HepG2 (cell line): ENCODE measurements around the gene PLXND1.

Experiments used
- CTCF ChIP-seq: sonication (generic); formaldehyde crosslinking; IDR thresholded peaks from 2 replicates; pipeline ENCODE4 v1.5.0; 2020; ENCODE audit warnings: mild to moderate bottlenecking, missing genetic modification reagents, moderate library complexity
- EP300 ChIP-seq, 3 experiments: sonication (generic) in 1 of 3; formaldehyde crosslinking in 1 of 3; IDR thresholded peaks; 2 replicates each; pipeline versions ENCODE4 v1.5.1 to v1.6.1; 2011 to 2020; ENCODE audit warnings: low read depth in 2 of 3, low read length in 2 of 3, borderline replicate concordance in 1 of 3, improper control_type of control experiment in 1 of 3, mild to moderate bottlenecking in 1 of 3, missing genetic modification reagents in 1 of 3, moderate library complexity in 1 of 3
- EZH2 ChIP-seq: conservative IDR thresholded peaks from 2 replicates; pipeline ENCODE4 v1.6.1; 2012; ENCODE audit warnings: mild to moderate bottlenecking, low read depth, low read length, moderate library complexity
- FOXP1 ChIP-seq, 2 experiments: fragments of 450-650 bp in 1 of 2; IDR thresholded peaks; 2 replicates each; pipeline ENCODE4 v1.6.1; 2017 to 2018; ENCODE audit warnings: antibody characterized with exemption in 1 of 2
- NCOA1 ChIP-seq: sonication (generic); formaldehyde crosslinking; IDR thresholded peaks from 2 replicates; pipeline ENCODE4 v1.9.0; 2021; ENCODE audit warnings: missing genetic modification reagents
- NFE2L1 ChIP-seq: sonication (generic); formaldehyde crosslinking; IDR thresholded peaks from 2 replicates; pipeline ENCODE4 v1.4.0; 2020; ENCODE audit warnings: missing genetic modification reagents, mild to moderate bottlenecking, borderline replicate concordance
- NR2F1 ChIP-seq, 2 experiments: fragments of 450-650 bp in 1 of 2; formaldehyde crosslinking in 1 of 2; IDR thresholded peaks; 2 replicates each; pipeline versions ENCODE4 v1.5.0 to v1.6.1; 2016 to 2020; ENCODE audit warnings: mild to moderate bottlenecking in 1 of 2, missing compliant biosample characterization in 1 of 2, missing genetic modification reagents in 1 of 2, moderate library complexity in 1 of 2
- TFDP1 ChIP-seq: IDR thresholded peaks from 2 replicates; pipeline ENCODE4 v1.6.1; 2016; ENCODE audit warnings: missing compliant biosample characterization, missing genetic modification reagents, borderline replicate concordance
- YY1 ChIP-seq: IDR thresholded peaks from 2 replicates; pipeline ENCODE4 v1.6.1; 2011; ENCODE audit warnings: low read length, low read depth, moderate library complexity, mild to moderate bottlenecking; ENCODE audit not compliant: insufficient read depth, insufficient replicate concordance
- ZKSCAN8 ChIP-seq: IDR thresholded peaks from 2 replicates; pipeline ENCODE4 v1.6.1; 2016; ENCODE audit warnings: borderline replicate concordance, missing genetic modification reagents, missing compliant biosample characterization
- ZNF432 ChIP-seq: sonication (generic); formaldehyde crosslinking; IDR thresholded peaks from 2 replicates; pipeline ENCODE4 v1.5.0; 2020; ENCODE audit warnings: missing genetic modification reagents, mild to moderate bottlenecking, borderline replicate concordance
- ZNF501 ChIP-seq: sonication (generic); formaldehyde crosslinking; IDR thresholded peaks from 2 replicates; pipeline ENCODE4 v1.5.1; 2020; ENCODE audit warnings: mild to moderate bottlenecking, moderate library complexity, missing genetic modification reagents
- ZNF563 ChIP-seq: sonication (generic); formaldehyde crosslinking; IDR thresholded peaks from 2 replicates; pipeline ENCODE4 v1.8.0; 2022; ENCODE audit warnings: mild to moderate bottlenecking, moderate library complexity, missing genetic modification reagents
- TF ChIP-seq, protein P1 (sequence below): sonication (generic); formaldehyde crosslinking; IDR thresholded peaks from 2 replicates; pipeline ENCODE4 v1.4.0; 2020; ENCODE audit warnings: missing genetic modification reagents

DNA sequence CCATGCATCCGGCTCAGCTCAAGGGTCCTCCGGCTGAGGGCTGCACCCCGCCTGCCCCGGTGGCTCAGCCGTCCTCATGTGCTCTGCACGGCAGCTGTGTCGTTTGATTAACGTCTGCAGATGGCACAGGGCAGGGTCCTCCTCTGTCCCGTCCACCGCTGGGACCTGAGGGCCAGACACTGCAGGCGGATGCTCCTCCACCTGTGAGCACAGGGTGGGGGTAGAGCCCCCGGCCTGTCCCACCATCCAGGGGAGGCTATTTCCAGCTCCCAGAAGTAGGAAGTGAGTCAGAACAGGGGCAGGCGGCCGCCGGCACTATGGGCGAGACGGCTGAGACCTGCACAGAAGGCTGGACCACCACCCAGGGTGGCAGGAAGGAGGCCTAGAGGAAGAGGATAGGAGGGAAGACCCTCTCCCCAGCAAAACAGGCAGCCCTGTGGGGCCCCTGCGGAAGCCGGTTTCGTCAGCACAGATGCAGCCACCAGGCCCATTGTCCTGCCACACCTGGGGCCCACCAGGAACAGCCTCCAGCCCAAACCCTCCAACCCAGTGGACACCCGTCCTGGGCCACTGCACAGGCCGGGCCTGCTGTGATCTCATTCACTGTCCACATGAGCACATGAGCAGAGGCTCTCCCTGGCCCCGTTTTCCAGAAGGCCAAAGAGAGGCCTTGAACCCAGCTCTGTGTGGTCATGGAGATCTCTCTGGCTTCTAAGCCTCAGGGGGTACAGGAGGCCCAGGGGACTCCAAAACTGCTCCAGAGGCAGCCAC is 12.6 kb upstream of the PLXND1 start:
- TF ChIP-seq NCOA1 (CRISPR knock-in tag) (no peak), EZH2 (no peak), NFE2L1 (no peak), TFDP1 (no peak), NR2F1 (CRISPR knock-in tag; IDR thresholded peaks at IDR 0.05) (no peak), ZNF501 (CRISPR knock-in tag) (no peak), FOXP1 (IDR thresholded peaks at IDR 0.05) (no peak), FOXP1 (CRISPR knock-in tag; IDR thresholded peaks at IDR 0.05) (no peak), ZNF563 (CRISPR knock-in tag) (no peak), YY1 (no peak), ZKSCAN8 (CRISPR knock-in tag) (no peak), CTCF (no peak), EP300 (IDR thresholded peaks at IDR 0.05; ENCODE audit: low read depth in 2 of 2, low read length in 2 of 2) (no peak), EP300 (CRISPR knock-in tag; IDR thresholded peaks at IDR 0.05; ENCODE audit: borderline replicate concordance) (no peak), ZNF432 (CRISPR knock-in tag) (no peak)
- TF ChIP-seq, protein P1, sequence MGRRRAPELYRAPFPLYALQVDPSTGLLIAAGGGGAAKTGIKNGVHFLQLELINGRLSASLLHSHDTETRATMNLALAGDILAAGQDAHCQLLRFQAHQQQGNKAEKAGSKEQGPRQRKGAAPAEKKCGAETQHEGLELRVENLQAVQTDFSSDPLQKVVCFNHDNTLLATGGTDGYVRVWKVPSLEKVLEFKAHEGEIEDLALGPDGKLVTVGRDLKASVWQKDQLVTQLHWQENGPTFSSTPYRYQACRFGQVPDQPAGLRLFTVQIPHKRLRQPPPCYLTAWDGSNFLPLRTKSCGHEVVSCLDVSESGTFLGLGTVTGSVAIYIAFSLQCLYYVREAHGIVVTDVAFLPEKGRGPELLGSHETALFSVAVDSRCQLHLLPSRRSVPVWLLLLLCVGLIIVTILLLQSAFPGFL: no peak
